Pancreas (tissue), 10 donors: ENCODE data around the gene IRF2. TPM values are rescaled to one million over a fixed set of nuclear protein-coding genes. Genes with fewer than 3 reads are reported as not detected.

ENCODE experiments used
- ATAC-seq, 4 donors: fragments of 200-7000 bp; cut with Tn5 transposase; one replicate each; pipeline versions ENCODE4 v1.8.0 to v1.9.1; 2020; ENCODE audit warnings: mild to moderate bottlenecking in 4 of 4, moderate library complexity in 4 of 4
- DNase-seq, 6 donors: peaks; one replicate each; pipeline ENCODE4 v3.0.0-alpha.2; 2020
- FAIRE-seq: peaks from 2 replicates; lab custom pipeline; 2012; peaks lifted over from hg19 to GRCh38; lab: Jason Lieb, UNC
- H3K27ac ChIP-seq, 4 donors: fragments of 200-600 bp; sonication (generic); 1 replicate in 3 of 4; 2 replicates in 1 of 4; pipeline versions ENCODE4 v1.5.0 to v1.8.0; 2020
- H3K27me3 ChIP-seq, 4 donors: fragments of 200-600 bp; one replicate each; pipeline ENCODE4 v1.8.0; 2021
- H3K36me3 ChIP-seq, 3 donors: fragments of 200-600 bp; sonication (generic) in 1 of 3; one replicate each; pipeline versions ENCODE4 v1.5.0 to v1.8.0; 2020 to 2021
- H3K4me1 ChIP-seq, 3 donors: fragments of 200-600 bp; one replicate each; pipeline ENCODE4 v1.8.0; 2021
- H3K4me3 ChIP-seq, 4 donors: fragments of 200-600 bp; sonication (generic) in 2 of 4; one replicate each; pipeline versions ENCODE4 v1.5.0 to v1.8.0; 2020 to 2021
- H3K9me3 ChIP-seq, 4 donors: fragments of 200-600 bp; one replicate each; pipeline ENCODE4 v1.8.0; 2021
- WGBS, 2 donors: extraction: QIAGEN DNeasy Blood & Tissue Kit; methylation state at CpG; one replicate each; pipeline ENCODE4 v1.1.7; 2013; 5-methylcytosine and 5-hydroxymethylcytosine counted together
- intact Hi-C, 3 donors: fragments of 100-400 bp; cut with DNase I; formaldehyde crosslinking; loops; one replicate each; pipeline versions ENCODE4 v1.11.1 to v1.14.2; 2022
- polyA plus RNA-seq, 2 donors: library from polyadenylated mRNA; stranded (reverse); fragments of 200-250 nt; gene quantifications; one replicate each; pipeline ENCODE4 v1.2.3, GENCODE V29; 2013
- total RNA-seq, 6 donors: library from RNA; stranded (reverse); fragmentation: NEBNext Ultra II Directional in 4 of 6; extraction: Animal tissue kit (Norgen Biotek cat#: 25700) in 4 of 6; gene quantifications; one replicate each; pipeline versions ENCODE4 v1.2.1 to v1.2.4, GENCODE V29; 2021 to 2023
- TF ChIP-seq, protein P1 (sequence below), 4 donors: fragments of 200-600 bp; sonication (generic) in 3 of 4; IDR thresholded peaks; one replicate each; pipeline versions ENCODE4 v1.5.0 to v1.8.0; 2021; ENCODE audit warnings: antibody characterized with exemption in 4 of 4
- donor health status: healthy with polysubstance abuse.
- donor health status: DM: no; HTN: no; CAD: no; lungs with moderate emphysema.
- donor health status: DM: no; HTN: no; CAD: no.
- donor health status: control.
- donor health status: control.
- donor health status: Bipolar disorder and iron deficiency.
- donor health status: DM: yes; HTN: yes; CAD: no.
- donor health status: DM: no; HTN: no; CAD: no.
- donor health status: DM: no; HTN: no; CAD: no.
- donor health status: DM: yes; HTN: yes; CAD: no.

Gene IRF2
- total and polyA plus RNA-seq, 8 donors, result 6.8 to 32.3 (median 12.3) TPM

GRCh38 chr4:184350213-184350817 is 124.0 kb downstream of the IRF2 start:
- no peaks in the 10 kb centered on the region for H3K36me3 ChIP-seq
- no peak overlapping the region for H3K4me3 ChIP-seq
- H3K4me1 ChIP-seq, result peaks cover 26 to 38% (median 26%) of the 10 kb centered on the region in 3 donors
- DNase-seq, result no peak
- intact Hi-C loops, result no loop called here
- TF ChIP-seq, protein P1, sequence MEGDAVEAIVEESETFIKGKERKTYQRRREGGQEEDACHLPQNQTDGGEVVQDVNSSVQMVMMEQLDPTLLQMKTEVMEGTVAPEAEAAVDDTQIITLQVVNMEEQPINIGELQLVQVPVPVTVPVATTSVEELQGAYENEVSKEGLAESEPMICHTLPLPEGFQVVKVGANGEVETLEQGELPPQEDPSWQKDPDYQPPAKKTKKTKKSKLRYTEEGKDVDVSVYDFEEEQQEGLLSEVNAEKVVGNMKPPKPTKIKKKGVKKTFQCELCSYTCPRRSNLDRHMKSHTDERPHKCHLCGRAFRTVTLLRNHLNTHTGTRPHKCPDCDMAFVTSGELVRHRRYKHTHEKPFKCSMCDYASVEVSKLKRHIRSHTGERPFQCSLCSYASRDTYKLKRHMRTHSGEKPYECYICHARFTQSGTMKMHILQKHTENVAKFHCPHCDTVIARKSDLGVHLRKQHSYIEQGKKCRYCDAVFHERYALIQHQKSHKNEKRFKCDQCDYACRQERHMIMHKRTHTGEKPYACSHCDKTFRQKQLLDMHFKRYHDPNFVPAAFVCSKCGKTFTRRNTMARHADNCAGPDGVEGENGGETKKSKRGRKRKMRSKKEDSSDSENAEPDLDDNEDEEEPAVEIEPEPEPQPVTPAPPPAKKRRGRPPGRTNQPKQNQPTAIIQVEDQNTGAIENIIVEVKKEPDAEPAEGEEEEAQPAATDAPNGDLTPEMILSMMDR (IDR thresholded peaks at IDR 0.05), result no peak
- FAIRE-seq, result no peak
- no peak overlapping the region for H3K27ac ChIP-seq
- WGBS, 2 donors, result 96 to 98% methylated on average over 9 of the region's 9 CpGs
- no peaks in the 10 kb centered on the region for H3K9me3 ChIP-seq
- no peak for ATAC-seq
- no peaks in the 10 kb centered on the region for H3K27me3 ChIP-seq

- peak in 2 of 4 donors; percentile 14 to 15 for ATAC-seq
These were observed 124.9 kb downstream of the IRF2 start for GRCh38 chr4:184349283-184350039.

DNA sequence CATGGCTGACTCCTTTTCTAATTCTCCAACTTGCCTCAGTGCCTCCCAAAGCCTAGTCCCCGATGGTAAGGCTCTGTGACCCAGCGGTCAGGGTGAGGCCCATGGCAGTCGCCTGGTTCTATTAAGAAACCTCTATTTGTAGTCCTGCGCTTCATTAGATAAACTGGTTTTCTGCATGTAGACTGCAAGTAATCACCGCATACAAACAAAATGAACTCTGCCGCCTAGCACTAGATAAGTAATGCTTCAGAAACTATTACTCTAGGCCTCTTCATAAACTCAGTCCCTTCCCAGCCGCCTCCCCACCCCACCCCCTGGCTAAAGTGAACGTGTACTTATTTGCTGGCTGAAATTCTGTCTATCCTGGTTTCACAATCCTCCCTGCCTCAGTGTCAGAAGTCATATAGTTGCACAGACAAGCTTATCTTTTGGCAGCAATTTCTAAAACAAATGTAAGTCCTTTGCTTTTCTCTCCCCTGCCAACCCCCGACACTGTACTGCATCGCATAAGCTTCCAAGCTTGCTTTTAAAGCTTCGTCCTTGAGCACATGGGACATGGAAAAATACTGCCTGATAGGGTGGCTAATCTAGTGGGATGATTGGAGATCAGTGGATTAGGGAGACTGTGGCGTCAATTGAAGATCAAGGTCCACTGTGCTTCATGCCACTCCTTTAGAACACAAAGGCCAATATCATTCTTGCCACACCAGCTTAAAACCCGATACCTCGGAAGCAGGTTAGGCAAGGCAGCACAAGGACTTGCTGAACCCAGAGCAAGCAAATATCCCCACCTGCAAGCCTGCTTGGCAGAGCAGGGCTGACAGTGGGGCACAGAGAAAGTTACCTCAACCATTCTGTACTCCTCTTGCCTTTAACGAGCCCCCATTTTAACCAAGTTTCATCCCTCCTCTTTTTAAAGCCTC is 125.8 kb downstream of the IRF2 start:
- no peaks in the 10 kb centered on the region for H3K27me3 ChIP-seq
- peak overlapping the region; percentile 58 to 93 (median 85) for H3K27ac ChIP-seq
- DNase-seq, result peak in 4 of 6 donors; percentile 58 to 87 (median 68)
- TF ChIP-seq, protein P1 (IDR thresholded peaks at IDR 0.05), result no peak
- no peak for FAIRE-seq
- peaks cover 26 to 41% (median 26%) of the 10 kb centered on the region in 3 donors for H3K4me1 ChIP-seq
- H3K9me3 ChIP-seq, result no peaks in the 10 kb centered on the region
- intact Hi-C loops, result no loop called here
- 17 to 19% methylated on average over 15 of the region's 15 CpGs for WGBS, 2 donors
- H3K36me3 ChIP-seq, result no peaks in the 10 kb centered on the region
- no peak overlapping the region for H3K4me3 ChIP-seq
- peak; percentile 76 to 82 (median 78) for ATAC-seq

More at GRCh38 chr4:184349283-184350039, 124.9 kb downstream of the IRF2 start:
- H3K27ac ChIP-seq, result peak overlapping the region; percentile 58 to 93 (median 85)
- intact Hi-C loops, result no loop called here
- 65 to 81% methylated on average over 11 of the region's 11 CpGs for WGBS, 2 donors
- H3K4me1 ChIP-seq, result peaks cover 26 to 35% (median 26%) of the 10 kb centered on the region in 3 donors
- DNase-seq (peak in 1 of 6 donors; percentile 59), FAIRE-seq (no peak)
- H3K36me3 ChIP-seq, result no peaks in the 10 kb centered on the region
- H3K4me3 ChIP-seq, result no peak overlapping the region
- no peaks in the 10 kb centered on the region for H3K9me3 ChIP-seq
- no peaks in the 10 kb centered on the region for H3K27me3 ChIP-seq
- TF ChIP-seq, protein P1 (IDR thresholded peaks at IDR 0.05), result no peak

DNA sequence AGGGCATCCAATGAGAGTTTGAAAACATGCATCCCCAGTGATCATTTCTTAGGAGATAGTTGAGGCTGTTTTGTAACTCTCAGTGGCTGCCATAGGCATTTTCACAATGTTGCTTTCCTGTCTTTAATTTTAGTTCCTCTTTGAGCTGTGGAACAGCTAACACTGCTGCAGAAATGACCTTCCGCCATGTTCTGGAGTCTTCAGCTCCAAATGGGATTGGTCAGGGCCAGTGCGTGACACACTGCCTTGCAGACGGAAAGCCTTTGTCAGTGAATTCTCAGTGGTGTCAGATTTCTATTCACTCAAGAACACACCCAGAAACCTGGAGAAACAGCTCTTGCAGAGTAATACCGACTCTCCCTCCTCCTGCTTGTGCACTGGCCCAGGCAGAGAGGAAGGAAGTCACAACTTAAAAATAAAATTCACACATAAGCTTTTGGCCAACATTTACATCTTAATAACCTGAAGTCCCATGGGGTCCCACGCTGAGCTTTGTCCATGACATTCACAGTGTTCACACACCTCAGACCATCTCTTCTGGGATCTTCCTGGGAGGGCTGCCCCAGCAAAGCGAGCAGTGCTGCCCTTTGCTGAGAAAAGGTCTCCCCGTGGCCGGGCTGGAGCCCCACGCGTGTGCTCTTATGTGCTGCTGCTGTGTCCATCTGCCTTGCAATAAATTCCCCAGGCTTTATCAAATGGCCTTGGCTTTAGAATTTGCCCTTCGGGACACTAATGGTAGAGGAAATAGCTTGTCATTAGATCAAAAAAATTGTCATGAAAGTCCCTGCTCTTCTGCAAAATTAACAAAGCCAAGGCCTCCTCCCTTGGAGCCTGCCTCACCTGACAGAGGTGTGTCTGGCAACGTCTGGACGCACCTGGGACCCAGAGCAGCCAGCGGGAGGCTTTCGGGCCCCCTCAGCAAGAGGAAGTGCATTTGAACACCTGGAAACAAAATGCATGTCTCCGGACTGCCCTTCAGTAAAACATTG is 126.8 kb downstream of the IRF2 start:
- FAIRE-seq (no peak), DNase-seq (peak in 4 of 6 donors; percentile 37 to 59 (median 42)), ATAC-seq (peak; percentile 44 to 60 (median 53))
- Histone ChIP-seq H3K27ac (peak overlapping the region; percentile 58 to 93 (median 85)), H3K4me1 (peaks cover 26 to 41% (median 31%) of the 10 kb centered on the region in 3 donors), H3K4me3 (no peak overlapping the region), H3K36me3 (no peaks in the 10 kb centered on the region), H3K27me3 (no peaks in the 10 kb centered on the region), H3K9me3 (no peaks in the 10 kb centered on the region)
- intact Hi-C loops, result no loop called here
- 28% methylated on average over 16 of the region's 16 CpGs for WGBS, 2 donors
- TF ChIP-seq, protein P1 (IDR thresholded peaks at IDR 0.05), result no peak
